Gastroesophageal sphincter (tissue), 4 donors: ENCODE results near the gene DYNC1LI1. TPM values are rescaled to one million over a fixed set of nuclear protein-coding genes. Genes with fewer than 3 reads are reported as not detected.
A peak's percentile ranks its signal among the peaks of the same experiment; 100 is the strongest.

Source experiments
- ATAC-seq: fragments of 150-250 bp; one replicate; pipeline ENCODE4 v1.9.1; 2016; ENCODE audit warnings: mild to moderate bottlenecking, moderate library complexity
- H3K27ac ChIP-seq, 4 donors: fragments of 200-600 bp; sonication (generic) in 3 of 4; 1 replicate in 3 of 4; 2 replicates in 1 of 4; pipeline ENCODE4 v1.5.1; 2016 to 2019
- H3K27me3 ChIP-seq: fragments of 200-600 bp; sonication (generic); one replicate; pipeline ENCODE4 v1.5.1; 2019
- H3K36me3 ChIP-seq, 2 donors: fragments of 200-600 bp; sonication (generic); one replicate each; pipeline ENCODE4 v1.5.1; 2019; ENCODE audit warnings: control low read depth in 1 of 2
- H3K4me1 ChIP-seq, 3 donors: fragments of 200-600 bp; sonication (generic); 1 replicate in 2 of 3; 2 replicates in 1 of 3; pipeline ENCODE4 v1.5.1; 2016 to 2019; ENCODE audit warnings: control low read depth in 2 of 3
- H3K4me3 ChIP-seq, 2 donors: fragments of 200-600 bp; sonication (generic); one replicate each; pipeline ENCODE4 v1.5.1; 2019; ENCODE audit warnings: mild to moderate bottlenecking in 1 of 2, moderate library complexity in 1 of 2
- H3K9me3 ChIP-seq, 3 donors: fragments of 200-600 bp; sonication (generic); one replicate each; pipeline ENCODE4 v1.5.1; 2017 to 2019; ENCODE audit warnings: control low read depth in 2 of 3
- CTCF ChIP-seq, 4 experiments: fragments of 200-600 bp in 2 of 4; fragments of 450-650 bp in 2 of 4; sonication (generic) in 1 of 4; IDR thresholded peaks; one replicate each; pipeline ENCODE4 v1.5.1; 2017 to 2019; ENCODE audit warnings: antibody characterized with exemption in 4 of 4, mild to moderate bottlenecking in 2 of 4, moderate library complexity in 2 of 4
- EP300 ChIP-seq: sonication (generic); formaldehyde crosslinking; IDR thresholded peaks from one replicate; pipeline ENCODE4 v1.6.1; 2017; ENCODE audit warnings: antibody characterized with exemption, mild to moderate bottlenecking
- POLR2A ChIP-seq, 2 donors: fragments of 450-650 bp; IDR thresholded peaks; one replicate each; pipeline ENCODE4 v1.6.1; 2017; ENCODE audit warnings: antibody characterized with exemption in 2 of 2, mild to moderate bottlenecking in 2 of 2, moderate library complexity in 1 of 2
- POLR2AphosphoS5 ChIP-seq: sonication (generic); formaldehyde crosslinking; IDR thresholded peaks from one replicate; pipeline ENCODE4 v1.6.1; 2017; ENCODE audit warnings: antibody characterized with exemption
- WGBS, 2 donors: methylation state at CpG; one replicate each; pipeline ENCODE4 v1.1.5; 2018; ENCODE audit warnings: low coverage in 1 of 2; 5-methylcytosine and 5-hydroxymethylcytosine counted together
- small RNA-seq, 4 donors: library from RNA; depleted of rRNA; stranded (forward); fragments of <200 nt; gene quantifications; one replicate each; pipeline ENCODE3, GENCODE V24; 2016
- total RNA-seq, 4 donors: library from RNA; depleted of rRNA; stranded (reverse); fragments of >200 nt; gene quantifications; one replicate each; pipeline ENCODE4 v1.1.0, GENCODE V29; 2016

The DYNC1LI1 gene
- total RNA-seq, 4 donors from 2014 or later, result 29.1 to 75.6 (median 36.3) TPM

DNA sequence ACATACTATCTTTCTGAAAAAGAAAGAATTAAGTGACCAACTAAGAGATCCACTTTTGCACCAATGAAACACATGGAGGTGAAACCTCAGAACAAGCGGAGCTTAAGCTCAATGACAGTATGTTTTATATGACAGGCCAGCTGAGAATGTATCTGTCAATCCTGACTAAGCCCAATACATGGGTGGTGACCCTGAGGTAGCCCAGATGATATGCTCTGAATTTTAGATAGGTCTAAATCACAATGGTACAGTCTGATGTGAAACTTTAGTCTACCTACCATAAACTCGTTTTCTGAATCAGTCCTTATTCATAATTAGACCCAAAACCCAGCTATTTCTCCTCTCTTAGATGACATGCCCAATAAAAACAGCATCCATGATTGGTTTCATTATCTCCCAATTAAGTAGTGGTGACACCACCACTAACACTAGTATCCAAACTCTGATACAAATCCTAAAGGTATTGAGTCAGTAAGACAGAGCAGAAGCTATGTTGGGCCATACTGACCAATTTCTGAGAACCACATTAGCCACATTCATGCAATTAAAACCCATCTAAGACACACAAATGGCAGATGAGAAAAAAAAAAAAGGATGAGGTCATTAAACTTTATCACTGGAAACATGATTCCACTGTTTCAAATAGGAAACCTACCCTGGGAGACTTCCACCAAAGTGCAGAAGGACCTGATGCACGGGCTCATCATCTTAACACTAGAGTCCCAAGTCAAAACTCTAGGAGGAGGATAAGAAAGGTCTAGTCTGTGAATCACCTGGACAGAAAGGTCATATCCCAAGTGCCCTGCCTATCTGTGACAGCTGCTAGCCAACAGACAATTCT, 88.6 kb downstream of the DYNC1LI1 start:
- Histone ChIP-seq H3K27ac (no peak overlapping the region), H3K4me3 (no peak overlapping the region), H3K36me3 (peaks cover 0 to 59% of the 10 kb centered on the region in 2 donors), H3K27me3 (no peaks in the 10 kb centered on the region), H3K9me3 (no peaks in the 10 kb centered on the region), H3K4me1 (no peaks in the 10 kb centered on the region)
- WGBS, 2 donors, result 93 to 97% methylated on average over 2 to 3 of the region's 3 CpGs
- TF ChIP-seq EP300 (no peak), CTCF (IDR thresholded peaks at IDR 0.05) (no peak), POLR2AphosphoS5 (no peak), POLR2A (IDR thresholded peaks at IDR 0.05) (no peak)
- ATAC-seq, result no peak

- 54 to 60% methylated on average over 1 of the region's 1 CpG for WGBS, 2 donors
- H3K27me3 ChIP-seq, result no peaks in the 10 kb centered on the region
- no peaks in the 10 kb centered on the region for H3K9me3 ChIP-seq
- no peak overlapping the region for H3K27ac ChIP-seq
- H3K36me3 ChIP-seq, result peaks cover 0 to 45% of the 10 kb centered on the region in 2 donors
- H3K4me3 ChIP-seq, result no peak overlapping the region
- H3K4me1 ChIP-seq, result no peaks in the 10 kb centered on the region
- ATAC-seq, result peak; percentile 28
- no peak for TF ChIP-seq POLR2A (IDR thresholded peaks at IDR 0.05)
Measured at GRCh38 chr3:32480604-32481003, 90.1 kb downstream of the DYNC1LI1 start.

Small RNAs within 50 kb of the gene (small RNA-seq; reads per million reads assigned to genes)
- gene MIR548AY, result 0 to 0.38 (median 0) reads per million in 4 donors

Other genes starting within 250 kb of the DYNC1LI1 start
- gene CMTM7, start 179.0 kb downstream of the DYNC1LI1 start, total RNA-seq, result 1 to 10 TPM; 2.9 to 7.0 (median 6.5) TPM
- gene CMTM6, start 68.0 kb downstream of the DYNC1LI1 start, total RNA-seq, result 10 to 100 TPM; 38.8 to 64.0 (median 55.5) TPM
- gene CNOT10, start 114.3 kb upstream of the DYNC1LI1 start, total RNA-seq, result 10 to 100 TPM; 11.8 to 18.7 (median 15.1) TPM
- not detected for gene TRIM71, start 247.1 kb upstream of the DYNC1LI1 start, total RNA-seq